Stimulated activated naive CD8-positive, alpha-beta T cell treated with anti-CD3 and anti-CD28 coated beads, Interleukin-15, Interleukin-2, amounts not matched to agents 100 ng/mL and 50 ng/mL, for 24 hours (primary cell): ENCODE measurements around the gene WIPF3.
"Not testable (repeated sequence)": the region's sequence is repeated elsewhere in the genome, so short reads cannot be mapped to it uniquely, and the experiment has no call there.

ENCODE experiments used
- H3K27ac Mint-ChIP-seq: one replicate; pipeline ENCODE4 v1.8.0; 2021; ENCODE audit warnings: mild to moderate bottlenecking, mixed read lengths
- H3K27me3 Mint-ChIP-seq: one replicate; pipeline ENCODE4 v1.8.0; 2021; ENCODE audit warnings: mixed read lengths
- H3K36me3 Mint-ChIP-seq: one replicate; pipeline ENCODE4 v1.8.0; 2021; ENCODE audit warnings: low read depth, mixed read lengths
- H3K4me1 Mint-ChIP-seq: one replicate; pipeline ENCODE4 v1.8.0; 2021; ENCODE audit warnings: low read depth, mixed read lengths
- H3K4me3 Mint-ChIP-seq: one replicate; pipeline ENCODE4 v1.8.0; 2021; ENCODE audit warnings: mild to moderate bottlenecking, mixed read lengths
- H3K9me3 Mint-ChIP-seq: one replicate; pipeline ENCODE4 v1.8.0; 2021; ENCODE audit warnings: mixed read lengths

WIPF3 gene

DNA sequence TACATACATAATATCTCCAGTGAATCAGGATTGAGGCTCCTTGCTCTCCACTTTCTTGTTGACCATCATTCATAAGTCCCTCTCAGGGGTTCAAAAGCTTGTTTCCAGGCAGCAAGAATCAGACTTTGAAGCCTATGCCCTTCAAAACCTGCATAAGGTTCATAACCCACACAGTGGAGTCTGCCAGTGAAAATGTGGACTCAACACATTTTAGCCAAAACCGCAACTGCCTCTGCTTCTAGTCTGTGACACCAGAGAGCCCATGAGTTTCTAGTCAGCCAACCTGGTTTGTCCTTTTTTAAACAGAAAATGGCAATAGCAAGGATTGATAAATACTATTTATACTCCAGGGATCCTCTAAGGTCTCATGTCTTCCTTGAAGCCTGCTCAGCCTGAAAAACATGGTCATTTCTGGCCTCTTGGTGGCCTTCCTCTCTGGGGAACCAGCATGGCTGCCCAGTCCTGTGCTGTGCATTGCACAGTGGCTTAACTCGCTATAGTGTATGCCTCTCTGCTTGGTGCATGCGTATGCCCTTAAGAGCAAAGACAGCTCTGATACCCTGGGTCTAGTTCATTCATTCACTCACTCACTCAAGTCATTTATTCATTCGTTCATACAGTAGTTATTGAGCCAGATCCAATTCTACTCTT lies 67.5 kb downstream of the WIPF3 start:
- Mint-ChIP-seq H3K9me3 (no peaks in the 10 kb centered on the region), H3K4me1 (no peaks in the 10 kb centered on the region), H3K27ac (no peak overlapping the region), H3K27me3 (peaks cover 29% of the 10 kb centered on the region), H3K36me3 (no peaks in the 10 kb centered on the region), H3K4me3 (no peak overlapping the region)

DNA sequence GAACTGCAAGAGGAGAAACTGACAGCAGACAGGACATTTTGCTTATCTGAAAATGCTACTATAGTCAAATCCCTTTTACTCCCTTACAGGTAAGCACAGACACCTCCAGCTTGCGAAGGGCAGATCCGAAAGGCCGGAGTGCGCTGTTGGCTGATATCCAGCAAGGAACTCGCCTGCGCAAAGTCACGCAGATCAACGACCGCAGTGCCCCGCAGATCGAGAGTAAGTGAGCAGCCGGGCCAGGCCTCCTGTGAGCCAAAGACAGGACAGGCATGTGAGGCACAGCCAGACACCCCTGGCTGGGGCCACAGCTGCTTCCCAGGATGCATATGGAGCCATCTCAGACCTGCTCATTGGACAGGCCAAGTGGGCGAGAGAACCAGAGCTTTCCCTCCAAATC lies 69.4 kb downstream of the WIPF3 start:
- no peak overlapping the region for H3K4me3 Mint-ChIP-seq
- no peaks in the 10 kb centered on the region for H3K4me1 Mint-ChIP-seq
- no peaks in the 10 kb centered on the region for H3K9me3 Mint-ChIP-seq
- no peak overlapping the region for H3K27ac Mint-ChIP-seq
- H3K27me3 Mint-ChIP-seq, result peaks cover 24% of the 10 kb centered on the region
- no peaks in the 10 kb centered on the region for H3K36me3 Mint-ChIP-seq

DNA sequence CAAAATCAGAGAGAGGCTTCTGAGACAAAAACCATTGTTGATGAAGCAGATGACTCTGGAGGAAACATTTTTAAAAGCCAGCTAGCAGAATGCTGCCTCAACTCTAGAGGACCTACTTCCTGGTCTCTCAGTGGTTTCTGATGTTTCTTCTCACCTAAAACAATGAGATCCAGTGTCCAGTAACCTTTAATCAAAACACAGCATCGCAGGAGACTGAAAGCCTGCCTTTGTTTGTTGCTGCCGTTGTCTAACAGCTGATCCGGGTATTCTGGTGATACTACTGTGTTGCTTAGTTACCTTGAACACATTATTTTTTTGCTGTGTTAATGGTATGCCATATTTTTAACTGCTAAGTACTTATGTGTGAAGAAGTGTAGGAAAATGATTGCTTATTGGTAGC lies 70.9 kb downstream of the WIPF3 start:
- Mint-ChIP-seq H3K4me1 (no peaks in the 10 kb centered on the region), H3K9me3 (no peaks in the 10 kb centered on the region), H3K27ac (no peak overlapping the region), H3K27me3 (peaks cover 17% of the 10 kb centered on the region), H3K4me3 (no peak overlapping the region), H3K36me3 (no peaks in the 10 kb centered on the region)

DNA sequence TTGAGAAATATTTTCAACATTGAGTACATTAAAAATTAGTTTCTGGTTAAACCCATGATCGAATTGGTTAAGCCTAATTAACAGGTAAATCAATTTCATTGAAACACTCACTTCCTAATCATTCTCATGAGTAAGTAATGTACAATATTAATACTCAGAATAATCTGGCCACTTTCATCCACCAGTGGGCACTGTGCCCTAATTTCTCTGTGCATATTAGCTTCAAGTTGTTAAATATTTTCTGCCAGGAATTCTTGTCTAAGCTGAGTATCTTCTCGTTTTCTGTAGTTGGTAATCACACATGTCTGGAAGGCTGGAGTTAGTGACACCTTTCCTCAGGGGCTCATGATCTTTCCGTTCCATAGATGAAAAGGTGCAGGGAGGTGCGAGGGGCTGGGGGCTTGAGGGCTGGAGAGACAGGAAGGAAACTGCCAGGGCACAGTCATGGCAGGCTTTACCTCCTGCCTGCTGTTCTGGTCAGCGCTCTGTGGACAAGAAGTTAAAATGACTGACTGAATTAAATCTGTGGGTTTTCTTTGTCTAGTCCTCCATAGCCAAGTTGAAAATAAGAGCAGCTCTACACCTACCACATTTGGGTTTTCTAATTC lies 71.9 kb downstream of the WIPF3 start:
- Mint-ChIP-seq H3K27ac (no peak overlapping the region), H3K9me3 (no peaks in the 10 kb centered on the region), H3K36me3 (no peaks in the 10 kb centered on the region), H3K27me3 (peaks cover 22% of the 10 kb centered on the region), H3K4me3 (no peak overlapping the region), H3K4me1 (peaks cover 6% of the 10 kb centered on the region)

DNA sequence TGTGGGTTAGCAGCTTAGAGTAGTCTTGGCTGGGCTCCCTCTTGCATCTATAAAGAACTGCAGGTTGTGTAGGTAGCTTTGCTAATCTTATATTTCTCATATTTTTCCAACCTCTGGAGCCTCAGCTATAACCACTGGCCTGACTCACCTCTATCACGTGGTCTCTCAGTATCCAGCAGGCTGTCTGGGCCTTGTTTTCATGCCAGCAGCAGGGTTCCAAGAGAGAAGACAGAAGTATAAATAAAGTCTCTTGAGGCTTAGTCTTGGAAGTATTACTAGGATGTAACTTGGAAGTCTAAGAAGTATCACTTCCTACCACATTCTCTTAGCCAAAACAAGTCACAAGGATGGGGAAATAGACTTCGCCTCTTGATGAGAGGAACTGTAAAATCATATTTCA lies 73.3 kb downstream of the WIPF3 start:
- no peak overlapping the region for H3K27ac Mint-ChIP-seq
- peaks cover 23% of the 10 kb centered on the region for H3K27me3 Mint-ChIP-seq
- no peaks in the 10 kb centered on the region for H3K9me3 Mint-ChIP-seq
- H3K4me3 Mint-ChIP-seq, result no peak overlapping the region
- peaks cover 8% of the 10 kb centered on the region for H3K4me1 Mint-ChIP-seq
- no peaks in the 10 kb centered on the region for H3K36me3 Mint-ChIP-seq

DNA sequence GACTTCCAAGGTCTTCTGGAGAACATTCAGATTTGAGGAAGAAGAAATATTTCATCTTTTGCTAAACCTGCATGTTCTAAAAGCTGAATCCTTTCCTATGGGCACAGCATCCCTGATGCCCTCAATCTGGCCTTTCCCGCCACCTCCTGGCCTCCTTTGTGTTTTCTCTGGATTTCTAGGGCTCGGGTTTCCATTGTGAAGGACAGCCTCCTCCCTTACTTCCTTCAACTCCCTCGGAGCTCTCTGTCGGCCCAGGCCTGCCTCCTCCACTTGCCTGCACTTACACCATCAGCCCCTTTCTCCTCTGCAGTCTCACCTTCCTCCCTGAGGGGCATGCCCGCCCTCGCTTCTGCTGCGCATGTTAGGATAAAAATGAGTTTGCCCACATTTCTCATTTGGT lies 75.4 kb downstream of the WIPF3 start:
- H3K27me3 Mint-ChIP-seq, result peaks cover 25% of the 10 kb centered on the region
- no peaks in the 10 kb centered on the region for H3K9me3 Mint-ChIP-seq
- peaks cover 8% of the 10 kb centered on the region for H3K4me1 Mint-ChIP-seq
- H3K4me3 Mint-ChIP-seq, result no peak overlapping the region
- H3K36me3 Mint-ChIP-seq, result no peaks in the 10 kb centered on the region
- H3K27ac Mint-ChIP-seq, result no peak overlapping the region

DNA sequence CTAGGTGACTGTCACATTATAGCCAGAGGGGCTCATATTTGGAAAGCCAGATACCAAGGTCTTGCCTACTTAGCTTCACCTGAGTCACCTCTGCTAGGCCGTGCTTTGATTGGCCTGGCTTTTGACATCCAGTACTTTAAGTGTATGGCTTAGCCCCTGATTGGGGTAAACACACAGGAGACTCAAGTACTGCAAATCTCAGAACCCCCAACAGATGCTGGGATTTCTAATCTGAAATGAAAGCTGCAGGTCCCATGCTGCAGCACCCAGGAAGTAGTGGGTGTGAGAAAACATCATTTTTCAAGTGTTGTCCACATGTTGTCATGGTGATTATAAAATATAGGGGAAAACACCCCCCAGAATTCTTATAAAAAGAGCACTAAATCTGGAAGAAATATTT lies 76.2 kb downstream of the WIPF3 start:
- Mint-ChIP-seq H3K27me3 (peaks cover 25% of the 10 kb centered on the region), H3K4me1 (peaks cover 8% of the 10 kb centered on the region), H3K4me3 (no peak overlapping the region), H3K9me3 (no peaks in the 10 kb centered on the region), H3K36me3 (no peaks in the 10 kb centered on the region), H3K27ac (no peak overlapping the region)

DNA sequence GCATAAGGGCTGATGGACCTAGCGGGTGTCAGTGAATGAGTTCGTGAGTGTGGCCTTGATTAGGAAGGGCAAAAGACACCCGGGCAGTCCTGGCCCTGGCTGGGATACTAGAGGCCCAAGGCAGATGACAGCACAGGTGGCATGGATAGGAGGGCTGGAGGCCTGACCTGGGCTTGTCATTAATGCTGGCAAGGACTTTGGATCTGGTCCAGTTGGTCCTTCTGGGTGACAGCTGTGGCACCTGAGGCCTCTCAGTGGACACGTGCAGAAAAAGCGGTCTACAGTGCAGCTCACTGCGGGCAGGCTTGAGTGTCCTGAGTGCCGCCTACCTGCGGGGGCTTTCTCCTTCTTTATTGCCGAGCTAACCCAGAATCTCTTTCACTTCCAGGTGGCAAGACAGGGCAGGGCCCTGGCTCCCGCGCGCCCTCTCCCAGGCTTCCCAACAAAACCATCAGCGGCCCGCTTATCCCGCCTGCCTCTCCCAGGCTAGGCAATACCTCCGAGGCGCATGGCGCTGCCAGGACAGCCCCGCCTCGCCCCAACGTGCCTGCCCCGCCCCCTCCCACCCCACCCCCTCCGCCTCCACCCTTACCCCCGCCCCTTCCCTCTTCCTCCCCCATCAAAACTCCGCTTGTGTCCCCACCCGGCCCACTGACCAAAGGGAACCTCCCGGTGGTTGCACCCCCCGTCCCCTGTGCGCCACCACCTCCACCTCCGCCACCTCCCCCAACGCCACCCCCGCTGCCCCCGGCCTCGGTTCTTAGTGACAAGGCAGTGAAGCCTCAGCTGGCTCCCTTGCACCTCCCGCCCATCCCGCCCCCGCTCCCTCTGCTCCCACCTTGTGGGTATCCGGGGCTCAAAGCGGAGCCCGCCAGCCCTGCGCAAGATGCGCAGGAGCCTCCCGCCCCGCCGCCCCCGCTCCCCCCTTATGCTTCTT lies 77.4 kb downstream of the WIPF3 start:
- Mint-ChIP-seq H3K27ac (no peak overlapping the region), H3K4me3 (no peak overlapping the region), H3K36me3 (no peaks in the 10 kb centered on the region), H3K4me1 (peaks cover 8% of the 10 kb centered on the region), H3K27me3 (peaks cover 17% of the 10 kb centered on the region), H3K9me3 (no peaks in the 10 kb centered on the region)

DNA sequence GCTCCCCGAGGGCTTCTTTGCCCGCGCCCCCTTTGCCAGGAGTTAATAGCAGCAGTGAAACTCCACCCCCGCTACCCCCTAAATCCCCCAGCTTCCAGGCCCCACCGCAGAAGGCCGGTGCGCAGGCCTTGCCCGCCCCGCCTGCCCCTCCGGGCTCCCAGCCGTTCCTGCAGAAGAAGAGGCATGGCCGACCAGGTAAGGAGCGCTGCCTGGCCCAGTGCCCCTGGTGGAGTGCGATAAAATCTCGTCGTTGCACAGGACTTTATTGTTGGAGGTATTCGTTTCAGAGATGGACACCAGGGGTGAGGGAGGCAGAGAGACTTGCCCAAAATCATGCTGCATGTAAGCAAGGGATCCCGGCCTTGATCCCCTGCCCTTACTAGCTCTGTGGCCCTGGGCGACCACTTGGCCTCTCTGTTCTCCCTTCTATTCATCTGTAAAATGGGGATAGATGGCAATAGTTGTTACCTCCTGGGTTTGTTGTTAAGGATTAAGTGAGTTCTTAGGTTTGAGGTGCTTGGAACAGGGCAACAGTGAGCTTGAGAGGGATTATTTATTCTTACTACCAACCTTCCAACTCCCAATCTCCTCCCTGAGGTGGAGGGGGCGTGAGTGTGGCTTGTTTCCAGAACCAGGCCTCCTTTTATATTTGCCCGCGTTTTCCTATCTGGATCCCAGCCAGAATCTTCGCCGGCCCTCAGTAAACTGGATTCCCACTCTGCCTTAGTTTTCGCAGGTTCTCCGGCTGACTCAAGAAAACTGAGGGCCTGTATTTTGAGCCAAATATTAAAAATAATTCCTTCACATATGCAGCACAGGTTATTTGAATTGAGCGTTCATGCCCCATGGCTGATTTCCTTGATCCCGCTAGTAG lies 78.3 kb downstream of the WIPF3 start:
- Mint-ChIP-seq H3K27ac (no peak overlapping the region), H3K27me3 (peaks cover 16% of the 10 kb centered on the region), H3K4me3 (no peak overlapping the region), H3K9me3 (no peaks in the 10 kb centered on the region), H3K4me1 (peaks cover 8% of the 10 kb centered on the region), H3K36me3 (no peaks in the 10 kb centered on the region)

DNA sequence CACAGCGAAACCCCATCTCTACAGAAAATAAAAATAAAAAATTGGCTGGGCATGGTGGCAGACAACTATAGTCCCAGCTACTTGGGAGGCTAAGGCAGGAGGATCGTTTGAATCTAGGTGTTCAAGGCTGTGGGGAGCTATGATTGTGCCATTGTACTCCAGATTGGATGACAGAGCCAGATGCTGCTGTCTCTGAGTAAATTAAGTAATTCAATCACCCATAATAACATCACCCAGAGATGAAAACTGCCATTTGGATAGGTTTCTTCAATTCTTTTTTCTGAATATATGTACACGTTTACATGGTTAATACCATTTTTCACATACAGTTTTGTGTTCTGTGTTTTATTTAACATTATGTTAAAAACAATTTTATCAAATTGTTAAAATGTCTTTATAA lies 79.3 kb downstream of the WIPF3 start:
- Mint-ChIP-seq H3K4me1 (peaks cover 8% of the 10 kb centered on the region), H3K4me3 (no peak overlapping the region), H3K27me3 (peaks cover 16% of the 10 kb centered on the region), H3K27ac (no peak overlapping the region), H3K36me3 (no peaks in the 10 kb centered on the region), H3K9me3 (no peaks in the 10 kb centered on the region)

DNA sequence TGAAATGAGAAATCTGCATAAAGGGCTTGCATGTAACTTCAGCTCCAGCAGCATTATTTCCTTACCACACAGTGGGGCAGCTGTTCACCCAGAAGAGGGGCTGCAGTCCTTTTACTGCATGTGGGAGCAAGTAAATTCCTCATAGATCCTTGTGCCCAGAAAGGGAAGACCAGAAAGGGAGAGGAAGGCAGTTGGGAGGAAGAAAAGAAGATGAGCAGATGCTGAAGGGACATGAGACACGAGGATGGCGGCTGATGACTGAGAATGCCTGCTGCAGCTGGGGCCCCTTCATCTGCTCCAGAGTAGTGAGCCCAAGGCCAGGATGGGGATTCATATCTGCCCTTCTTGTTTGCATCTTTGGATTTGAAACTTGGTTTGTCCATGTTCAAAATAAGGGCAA lies 80.5 kb downstream of the WIPF3 start:
- peaks cover 16% of the 10 kb centered on the region for H3K27me3 Mint-ChIP-seq
- H3K27ac Mint-ChIP-seq, result no peak overlapping the region
- no peak overlapping the region for H3K4me3 Mint-ChIP-seq
- no peaks in the 10 kb centered on the region for H3K36me3 Mint-ChIP-seq
- H3K4me1 Mint-ChIP-seq, result peaks cover 8% of the 10 kb centered on the region
- no peaks in the 10 kb centered on the region for H3K9me3 Mint-ChIP-seq

DNA sequence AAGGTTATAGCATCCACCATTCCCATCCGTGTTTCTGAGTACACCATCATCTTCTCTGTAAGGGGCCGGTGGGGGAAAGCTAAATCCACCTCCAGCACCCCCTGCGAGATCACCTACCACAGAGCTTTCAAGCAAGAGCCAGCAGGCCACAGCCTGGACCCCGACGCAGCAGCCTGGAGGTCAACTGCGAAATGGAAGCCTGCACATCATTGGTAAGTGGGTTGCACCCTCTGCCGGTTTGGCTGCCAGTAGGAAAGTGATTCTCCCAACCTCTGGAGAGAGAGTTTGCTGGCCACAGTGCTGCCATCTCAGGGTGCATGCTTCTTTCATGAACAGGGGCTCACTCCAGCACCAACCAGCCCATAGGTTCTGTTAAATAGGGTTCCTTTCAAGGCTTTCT lies 81.7 kb downstream of the WIPF3 start:
- Mint-ChIP-seq H3K36me3 (no peaks in the 10 kb centered on the region), H3K4me3 (no peak overlapping the region), H3K9me3 (no peaks in the 10 kb centered on the region), H3K27me3 (peaks cover 13% of the 10 kb centered on the region), H3K4me1 (peaks cover 4% of the 10 kb centered on the region), H3K27ac (no peak overlapping the region)

DNA sequence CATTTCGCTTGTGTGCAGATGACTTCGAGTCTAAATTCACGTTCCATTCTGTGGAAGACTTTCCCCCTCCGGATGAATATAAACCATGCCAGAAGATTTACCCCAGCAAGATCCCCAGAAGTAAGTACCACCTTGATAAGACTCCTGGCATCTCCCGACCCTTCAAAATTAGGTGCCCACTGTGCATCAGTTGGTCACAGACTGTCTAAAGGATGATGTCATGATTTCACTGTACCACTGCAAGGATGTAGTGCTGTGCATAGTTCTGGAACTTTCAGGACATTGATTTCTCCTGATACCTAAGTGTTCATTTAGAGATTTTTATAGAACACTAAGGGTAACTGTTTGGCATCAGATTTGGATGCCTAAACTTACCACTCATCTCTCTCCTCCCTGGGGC lies 83.0 kb downstream of the WIPF3 start:
- H3K9me3 Mint-ChIP-seq, result no peaks in the 10 kb centered on the region
- H3K4me3 Mint-ChIP-seq, result no peak overlapping the region
- H3K27me3 Mint-ChIP-seq, result peaks cover 9% of the 10 kb centered on the region
- no peak overlapping the region for H3K27ac Mint-ChIP-seq
- no peaks in the 10 kb centered on the region for H3K36me3 Mint-ChIP-seq
- no peaks in the 10 kb centered on the region for H3K4me1 Mint-ChIP-seq

DNA sequence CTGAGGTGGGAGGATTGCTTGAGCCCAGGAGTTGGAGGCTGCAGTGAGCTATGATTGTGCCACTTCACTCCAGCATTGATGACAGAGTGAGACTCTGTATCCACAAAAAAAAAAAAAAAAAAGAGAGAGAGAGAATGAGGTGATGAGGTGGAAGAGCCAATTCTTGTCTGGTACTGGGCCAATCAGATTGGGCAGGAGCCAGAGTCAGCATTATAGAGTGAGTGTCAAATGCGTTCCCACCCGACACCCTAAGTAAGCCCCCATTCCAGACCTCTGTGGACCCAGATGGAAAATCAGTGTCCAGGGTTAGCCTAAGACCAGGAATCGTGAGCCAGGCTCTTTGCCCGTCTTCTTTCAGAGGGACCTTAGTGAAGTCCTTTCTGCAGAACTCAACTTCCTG lies 83.9 kb downstream of the WIPF3 start:
- Mint-ChIP-seq H3K9me3 (no peaks in the 10 kb centered on the region), H3K27me3 (no peaks in the 10 kb centered on the region), H3K27ac (no peak overlapping the region), H3K36me3 (no peaks in the 10 kb centered on the region), H3K4me1 (no peaks in the 10 kb centered on the region), H3K4me3 (no peak overlapping the region)

DNA sequence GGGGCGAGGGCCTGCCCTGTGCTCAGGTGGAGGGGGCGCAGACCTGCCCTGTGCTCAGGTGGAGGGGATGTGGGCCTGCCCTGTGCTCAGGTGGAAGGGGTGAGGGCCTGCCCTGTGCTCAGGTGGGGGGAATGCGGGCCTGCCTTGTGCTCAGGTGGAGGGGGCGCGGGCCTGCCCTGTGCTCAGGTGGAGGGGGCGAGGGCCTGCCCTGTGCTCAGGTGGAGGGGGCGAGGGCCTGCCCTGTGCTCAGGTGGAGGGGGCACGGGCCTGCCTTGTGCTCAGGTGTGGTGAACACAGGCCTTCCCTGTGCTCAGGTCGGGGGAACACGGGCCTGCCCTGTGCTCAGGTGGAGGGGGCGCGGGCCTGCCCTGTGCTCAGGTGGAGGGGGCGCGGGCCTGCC lies 84.5 kb downstream of the WIPF3 start:
- not testable (repeated sequence) for H3K9me3 Mint-ChIP-seq, H3K4me3 Mint-ChIP-seq, H3K27me3 Mint-ChIP-seq, H3K36me3 Mint-ChIP-seq, H3K4me1 Mint-ChIP-seq, H3K27ac Mint-ChIP-seq
